ENCODE results near the gene AKAP14. TPM values are rescaled to one million over a fixed set of nuclear protein-coding genes. Genes with fewer than 3 reads are reported as not detected.

Gene AKAP14
- total RNA-seq (not detected), polyA plus RNA-seq (not detected)
- long read RNA-seq, donor 1 = 0 reads
- long read RNA-seq, donor 2 = 0 reads

GRCh38 chrX:119895843-119896326 is at the start of gene AKAP14:
TSS of gene AKAP14 (plus strand) at chrX:119895893. CDS start at chrX:119903224, 7,331 bp downstream.
- no peak for DNase-seq
- no peaks in the 10 kb centered on the region for H3K4me1 ChIP-seq (ENCODE audit: control insufficient read depth in 1 of 2, insufficient read depth in 2 of 2, low read length in 2 of 2)
- H3K27me3 ChIP-seq (ENCODE audit: control insufficient read depth in 1 of 2, insufficient read depth in 2 of 2, low read length in 1 of 2) = no peaks in the 10 kb centered on the region
- no peaks in the 10 kb centered on the region for H3K9me3 ChIP-seq (ENCODE audit: control insufficient read depth, low read length)
- H3K36me3 ChIP-seq (ENCODE audit: control insufficient read depth in 1 of 2, insufficient read depth in 2 of 2, low read length in 1 of 2) = no peaks in the 10 kb centered on the region
- 42 to 58% methylated on average over 4 of the region's 4 CpGs for WGBS, 2 donors
- intact Hi-C loops (cut with DNase I) = no loop called here
- H3K4me3 ChIP-seq (ENCODE audit: low read length in 2 of 2) = no peak within 1 kb of the TSS
- no peak within 1 kb of the TSS for H3K27ac ChIP-seq (ENCODE audit: low read depth in 1 of 2, low read length in 2 of 2)
- ATAC-seq (ENCODE audit: low FRiP score) = no peak

- H3K27me3 ChIP-seq (ENCODE audit: control insufficient read depth in 1 of 2, insufficient read depth in 2 of 2, low read length in 1 of 2) = no peaks in the 10 kb centered on the region
- H3K27ac ChIP-seq (ENCODE audit: low read depth in 1 of 2, low read length in 2 of 2) = peak within 1 kb of the TSS in 1 of 2 donors; percentile 71
- no peaks in the 10 kb centered on the region for H3K4me1 ChIP-seq (ENCODE audit: control insufficient read depth in 1 of 2, insufficient read depth in 2 of 2, low read length in 2 of 2)
- no peaks in the 10 kb centered on the region for H3K36me3 ChIP-seq (ENCODE audit: control insufficient read depth in 1 of 2, insufficient read depth in 2 of 2, low read length in 1 of 2)
- no peaks in the 10 kb centered on the region for H3K9me3 ChIP-seq (ENCODE audit: control insufficient read depth, low read length)
- WGBS, 2 donors = 1 to 20% methylated on average over 52 to 54 of the region's 54 CpGs
- intact Hi-C loops (cut with DNase I) = loop anchor here (2.0 to 5.0 kb wide), 2 partner anchors 18 to 60 kb away; partner anchors contain the start of genes NDUFA1 (in 1 of the 2), RNF113A (in 1 of the 2) and RPL39 (in 1 of the 2)
- peak within 1 kb of the TSS; percentile 38 to 57 for H3K4me3 ChIP-seq (ENCODE audit: low read length in 2 of 2)
- ATAC-seq (ENCODE audit: low FRiP score) (peak; percentile 94), DNase-seq (peak; percentile 97 to 98)
Observed at GRCh38 chrX:119852382-119853353, 43.0 kb upstream of the AKAP14 start, which contains the start of gene UPF3B. TSS of gene UPF3B (minus strand) at chrX:119852963. CDS start at chrX:119852928, 35 bp downstream.

GRCh38 chrX:119853444-119853843 is 42.2 kb upstream of the AKAP14 start:
- H3K27me3 ChIP-seq (ENCODE audit: control insufficient read depth in 1 of 2, insufficient read depth in 2 of 2, low read length in 1 of 2) = no peaks in the 10 kb centered on the region
- H3K4me1 ChIP-seq (ENCODE audit: control insufficient read depth in 1 of 2, insufficient read depth in 2 of 2, low read length in 2 of 2) = no peaks in the 10 kb centered on the region
- 31 to 52% methylated on average over 10 of the region's 10 CpGs for WGBS, 2 donors
- ATAC-seq (ENCODE audit: low FRiP score) = no peak
- no peaks in the 10 kb centered on the region for H3K9me3 ChIP-seq (ENCODE audit: control insufficient read depth, low read length)
- DNase-seq = no peak
- intact Hi-C loops (cut with DNase I) = loop anchor here (2.0 to 5.0 kb wide), 2 partner anchors 17 to 61 kb away; partner anchors contain the start of genes NDUFA1 (in 1 of the 2), RNF113A (in 1 of the 2) and RPL39 (in 1 of the 2)
- H3K36me3 ChIP-seq (ENCODE audit: control insufficient read depth in 1 of 2, insufficient read depth in 2 of 2, low read length in 1 of 2) = no peaks in the 10 kb centered on the region
- H3K27ac ChIP-seq (ENCODE audit: low read depth in 1 of 2, low read length in 2 of 2) = no peak overlapping the region
- no peak overlapping the region for H3K4me3 ChIP-seq (ENCODE audit: low read length in 2 of 2)

- H3K9me3 ChIP-seq (ENCODE audit: control insufficient read depth, low read length) = no peaks in the 10 kb centered on the region
- H3K27me3 ChIP-seq (ENCODE audit: control insufficient read depth in 1 of 2, insufficient read depth in 2 of 2, low read length in 1 of 2) = no peaks in the 10 kb centered on the region
- H3K36me3 ChIP-seq (ENCODE audit: control insufficient read depth in 1 of 2, insufficient read depth in 2 of 2, low read length in 1 of 2) = no peaks in the 10 kb centered on the region
- DNase-seq (no peak), ATAC-seq (ENCODE audit: low FRiP score) (peak; percentile 53)
- peak overlapping the region in 1 of 2 donors; percentile 79 for H3K27ac ChIP-seq (ENCODE audit: low read depth in 1 of 2, low read length in 2 of 2)
- WGBS, 2 donors = 1 to 31% methylated on average over 25 of the region's 25 CpGs
- intact Hi-C loops (cut with DNase I) = loop anchor here (2.0 to 10.0 kb wide), 5 partner anchors 18 to 406 kb away; partner anchors contain the start of genes RPL39 (in 2 of the 2), NKAP (in 1 of the 2), SLC25A5 (in 1 of the 2) and UPF3B (in 1 of the 2)
- no peaks in the 10 kb centered on the region for H3K4me1 ChIP-seq (ENCODE audit: control insufficient read depth in 1 of 2, insufficient read depth in 2 of 2, low read length in 2 of 2)
- H3K4me3 ChIP-seq (ENCODE audit: low read length in 2 of 2) = peak overlapping the region; percentile 21 to 42
Observed at GRCh38 chrX:119870626-119871131, 25.0 kb upstream of the AKAP14 start.

- 1 to 30% methylated on average over 26 of the region's 26 CpGs for WGBS, 2 donors
- peak overlapping the region; percentile 21 to 42 for H3K4me3 ChIP-seq (ENCODE audit: low read length in 2 of 2)
- DNase-seq (peak in 1 of 2 donors; percentile 51), ATAC-seq (ENCODE audit: low FRiP score) (peak; percentile 27)
- no peaks in the 10 kb centered on the region for H3K4me1 ChIP-seq (ENCODE audit: control insufficient read depth in 1 of 2, insufficient read depth in 2 of 2, low read length in 2 of 2)
- peak overlapping the region in 1 of 2 donors; percentile 79 for H3K27ac ChIP-seq (ENCODE audit: low read depth in 1 of 2, low read length in 2 of 2)
- no peaks in the 10 kb centered on the region for H3K27me3 ChIP-seq (ENCODE audit: control insufficient read depth in 1 of 2, insufficient read depth in 2 of 2, low read length in 1 of 2)
- no peaks in the 10 kb centered on the region for H3K36me3 ChIP-seq (ENCODE audit: control insufficient read depth in 1 of 2, insufficient read depth in 2 of 2, low read length in 1 of 2)
- H3K9me3 ChIP-seq (ENCODE audit: control insufficient read depth, low read length) = no peaks in the 10 kb centered on the region
- intact Hi-C loops (cut with DNase I) = loop anchor here (2.0 to 10.0 kb wide), 5 partner anchors 18 to 406 kb away; partner anchors contain the start of genes RPL39 (in 2 of the 2), NKAP (in 1 of the 2), SLC25A5 (in 1 of the 2) and UPF3B (in 1 of the 2)
Observed at GRCh38 chrX:119871245-119871598, 24.5 kb upstream of the AKAP14 start.

GRCh38 chrX:119871599-119872395 is 23.9 kb upstream of the AKAP14 start, which contains the start of the genes NDUFA1 and RNF113A:
TSS of gene NDUFA1 (plus strand) at chrX:119871832. CDS start at chrX:119871912, 80 bp downstream.
TSS of gene RNF113A (minus strand) at chrX:119871733. CDS start at chrX:119871613, 120 bp downstream.
- Histone ChIP-seq H3K27ac (ENCODE audit: low read depth in 1 of 2, low read length in 2 of 2) (peak within 1 kb of the TSS in 1 of 2 donors; percentile 95), H3K4me1 (ENCODE audit: control insufficient read depth in 1 of 2, insufficient read depth in 2 of 2, low read length in 2 of 2) (no peaks in the 10 kb centered on the region), H3K9me3 (ENCODE audit: control insufficient read depth, low read length) (no peaks in the 10 kb centered on the region), H3K4me3 (ENCODE audit: low read length in 2 of 2) (peak within 1 kb of the TSS; percentile 42 to 63), H3K36me3 (ENCODE audit: control insufficient read depth in 1 of 2, insufficient read depth in 2 of 2, low read length in 1 of 2) (no peaks in the 10 kb centered on the region), H3K27me3 (ENCODE audit: control insufficient read depth in 1 of 2, insufficient read depth in 2 of 2, low read length in 1 of 2) (no peaks in the 10 kb centered on the region)
- 1 to 30% methylated on average over 62 of the region's 62 CpGs for WGBS, 2 donors
- peak; percentile 89 to 91 for DNase-seq
- intact Hi-C loops (cut with DNase I) = loop anchor here (2.0 to 10.0 kb wide), 5 partner anchors 19 to 407 kb away; partner anchors contain the start of genes RPL39 (in 2 of the 2), NKAP (in 1 of the 2), SLC25A5 (in 1 of the 2) and UPF3B (in 1 of the 2)
- peak; percentile 95 for ATAC-seq (ENCODE audit: low FRiP score)

- DNase-seq (no peak), ATAC-seq (ENCODE audit: low FRiP score) (no peak)
- WGBS, 2 donors = 61 to 63% methylated on average over 2 of the region's 2 CpGs
- intact Hi-C loops (cut with DNase I) = loop anchor here in 1 of 2 donors (10.0 kb wide), 2 partner anchors 364 to 414 kb away; partner anchors contain the start of gene SLC25A5
- H3K4me1 ChIP-seq (ENCODE audit: control insufficient read depth in 1 of 2, insufficient read depth in 2 of 2, low read length in 2 of 2) = no peaks in the 10 kb centered on the region
- H3K4me3 ChIP-seq (ENCODE audit: low read length in 2 of 2) = no peak overlapping the region
- H3K9me3 ChIP-seq (ENCODE audit: control insufficient read depth, low read length) = no peaks in the 10 kb centered on the region
- H3K27me3 ChIP-seq (ENCODE audit: control insufficient read depth in 1 of 2, insufficient read depth in 2 of 2, low read length in 1 of 2) = no peaks in the 10 kb centered on the region
- H3K27ac ChIP-seq (ENCODE audit: low read depth in 1 of 2, low read length in 2 of 2) = no peak overlapping the region
- no peaks in the 10 kb centered on the region for H3K36me3 ChIP-seq (ENCODE audit: control insufficient read depth in 1 of 2, insufficient read depth in 2 of 2, low read length in 1 of 2)
Observed at GRCh38 chrX:119878740-119879139, 17.0 kb upstream of the AKAP14 start.

Data from aorta (tissue), 5 donors.